SK-N-SH (cell line): Measurements from ENCODE around the gene SEMA4D. TPM values are rescaled to one million over a fixed set of nuclear protein-coding genes. Genes with fewer than 3 reads are reported as not detected.

Experiments used
- CTCF ChIA-PET: fragments of 300-600, 350-600 bp; formaldehyde crosslinking; extraction: SDS; loops from one replicate; lab custom pipeline; 2021; lab: Yijun Ruan, JAX
- POLR2A ChIA-PET: fragments of 350-600 bp; sonication (Branson Sonifier 250); formaldehyde crosslinking; extraction: SDS; loops from one replicate; lab custom pipeline; 2020; ENCODE audit warnings: antibody characterized with exemption, inconsistent platforms; lab: Yijun Ruan, JAX
- DNase-seq: peaks from one replicate; pipeline ENCODE4 v3.0.0; 2012
- H2AFZ ChIP-seq: fragments of 200-600 bp; sonication (generic); 2 replicates; pipeline ENCODE4 v1.8.1; 2016; ENCODE audit warnings: antibody characterized with exemption, mild to moderate bottlenecking, low read depth
- H3F3A ChIP-seq: fragments of 200-600 bp; sonication (generic); replicated peaks from 2 replicates; pipeline ENCODE3; 2016; ENCODE audit warnings: antibody characterized with exemption, mild to moderate bottlenecking; ENCODE audit not compliant: insufficient read depth
- H3K27ac ChIP-seq, 2 experiments: fragments of 200-500 bp in 1 of 2; fragments of 200-600 bp in 1 of 2; sonication (Bioruptor generic) in 1 of 2; sonication (generic), shearing (Covaris generic) in 1 of 2; 2 replicates each; pipeline versions ENCODE4 v1.5.1 to v1.6.1; 2014 to 2016; ENCODE audit warnings: low read depth in 2 of 2, inconsistent platforms in 1 of 2, low read length in 1 of 2, mild to moderate bottlenecking in 1 of 2, mixed read lengths in 1 of 2
- H3K27me3 ChIP-seq: fragments of 200-600 bp; sonication (generic), shearing (Covaris generic); 2 replicates; pipeline ENCODE4 v1.6.1; 2016; ENCODE audit warnings: mixed run types; ENCODE audit not compliant: insufficient read depth
- H3K36me3 ChIP-seq, 2 experiments: fragments of 200-500 bp in 1 of 2; fragments of 200-600 bp in 1 of 2; sonication (Bioruptor generic) in 1 of 2; sonication (generic) in 1 of 2; replicated peaks in 1 of 2; 2 replicates each; pipeline versions ENCODE3 to v1.5.1; 2014 to 2016; ENCODE audit warnings: low read length in 1 of 2, mild to moderate bottlenecking in 1 of 2; ENCODE audit not compliant: insufficient read depth in 2 of 2, control insufficient read depth in 1 of 2
- H3K4me1 ChIP-seq, 2 experiments: fragments of 200-500 bp in 1 of 2; fragments of 200-600 bp in 1 of 2; sonication (Bioruptor generic) in 1 of 2; sonication (generic), shearing (Covaris generic) in 1 of 2; 2 replicates each; pipeline versions ENCODE4 v1.5.1 to v1.6.1; 2014 to 2016; ENCODE audit warnings: low read depth in 1 of 2, low read length in 1 of 2, mixed run types in 1 of 2; ENCODE audit not compliant: insufficient read depth in 2 of 2, control insufficient read depth in 1 of 2
- H3K4me2 ChIP-seq: fragments of 200-600 bp; sonication (generic), shearing (Covaris generic); 2 replicates; pipeline ENCODE4 v1.6.1; 2017; ENCODE audit warnings: mixed run types
- H3K4me3 ChIP-seq, 2 experiments: fragments of 200-500 bp in 1 of 2; fragments of 200-600 bp in 1 of 2; sonication (Bioruptor generic) in 1 of 2; sonication (generic), shearing (Covaris generic) in 1 of 2; 2 replicates each; pipeline versions ENCODE4 v1.5.1 to v1.8.1; 2014 to 2016; ENCODE audit warnings: low read depth in 2 of 2, inconsistent platforms in 1 of 2, low read length in 1 of 2, mild to moderate bottlenecking in 1 of 2, mixed read lengths in 1 of 2, moderate library complexity in 1 of 2
- H3K79me2 ChIP-seq: fragments of 200-600 bp; sonication (generic); 2 replicates; pipeline ENCODE4 v1.8.1; 2017; ENCODE audit warnings: mild to moderate bottlenecking; ENCODE audit not compliant: insufficient read depth
- H3K9ac ChIP-seq: fragments of 200-600 bp; sonication (generic); 2 replicates; pipeline ENCODE4 v1.6.1; 2017; ENCODE audit warnings: mixed run types
- H3K9me2 ChIP-seq: fragments of 200-600 bp; sonication (generic); 2 replicates; pipeline ENCODE4 v1.6.1; 2017; ENCODE audit warnings: mixed run types
- H3K9me3 ChIP-seq: fragments of 200-600 bp; sonication (generic); 2 replicates; pipeline ENCODE4 v1.6.1; 2017; ENCODE audit warnings: mixed run types, mild to moderate bottlenecking, moderate library complexity
- H4K20me1 ChIP-seq: fragments of 200-600 bp; sonication (generic); 2 replicates; pipeline ENCODE4 v1.6.1; 2017; ENCODE audit warnings: mild to moderate bottlenecking, mixed run types; ENCODE audit not compliant: insufficient read depth
- EZH2phosphoT487 ChIP-seq: fragments of 200-600 bp; sonication (generic); IDR thresholded peaks from 2 replicates; pipeline ENCODE4 v1.6.1; 2017; ENCODE audit warnings: low read depth, mixed run types, mild to moderate bottlenecking, antibody characterized with exemption, moderate library complexity, borderline replicate concordance
- FOXM1 ChIP-seq: IDR thresholded peaks from 2 replicates; pipeline ENCODE4 v1.4.0; 2012; ENCODE audit warnings: low read depth, mild to moderate bottlenecking
- GABPA ChIP-seq: IDR thresholded peaks from 2 replicates; pipeline ENCODE4 v1.4.0; 2012; ENCODE audit warnings: low read depth, mild to moderate bottlenecking
- JUND ChIP-seq: IDR thresholded peaks from 2 replicates; pipeline ENCODE4 v1.4.0; 2012
- MAX ChIP-seq: IDR thresholded peaks from 2 replicates; pipeline ENCODE4 v1.4.0; 2012; ENCODE audit warnings: low read depth
- MEF2A ChIP-seq: IDR thresholded peaks from 2 replicates; pipeline ENCODE4 v1.4.0; 2012; ENCODE audit warnings: low read depth, borderline replicate concordance
- NRF1 ChIP-seq: IDR thresholded peaks from 2 replicates; pipeline ENCODE4 v1.6.1; 2012; ENCODE audit warnings: low read depth, mild to moderate bottlenecking, low read length
- PBX3 ChIP-seq: IDR thresholded peaks from 2 replicates; pipeline ENCODE4; 2012
- RAD21 ChIP-seq: IDR thresholded peaks from 2 replicates; pipeline ENCODE4 v1.6.1; 2012; ENCODE audit warnings: mild to moderate bottlenecking, low read length
- RCOR1 ChIP-seq: fragments of 150-350 bp; IDR thresholded peaks from 2 replicates; pipeline ENCODE4 v1.6.1; 2017; ENCODE audit warnings: antibody characterized with exemption, low read length
- TAF1 ChIP-seq: IDR thresholded peaks from 2 replicates; pipeline ENCODE4 v1.6.1; 2012; ENCODE audit warnings: low read depth, mild to moderate bottlenecking, low read length, moderate library complexity, borderline replicate concordance
- TCF12 ChIP-seq: IDR thresholded peaks from 2 replicates; pipeline ENCODE4 v1.4.0; 2012
- TEAD4 ChIP-seq: IDR thresholded peaks from 2 replicates; pipeline ENCODE4 v1.4.0; 2012; ENCODE audit warnings: mild to moderate bottlenecking, borderline replicate concordance; ENCODE audit not compliant: insufficient read depth
- USF1 ChIP-seq: IDR thresholded peaks from 2 replicates; pipeline ENCODE4 v1.4.0; 2012; ENCODE audit warnings: low read depth, borderline replicate concordance
- USF2 ChIP-seq: fragments of 150-350 bp; IDR thresholded peaks from 2 replicates; pipeline ENCODE4 v1.6.1; 2017; ENCODE audit warnings: antibody characterized with exemption, low read length, low read depth, borderline replicate concordance
- WGBS: methylation state at CpG from one replicate; pipeline ENCODE4 v1.1.6; 2017; ENCODE audit warnings: low lambda C conversion rate; 5-methylcytosine and 5-hydroxymethylcytosine counted together
- polyA plus RNA-seq, 3 experiments: library from polyadenylated mRNA; depleted of rRNA; stranded (reverse); fragments of >200 nt; gene quantifications; 2 replicates each; pipeline ENCODE4 v1.2.3, GENCODE V29; 2012
- TF ChIP-seq, protein P1 (sequence below): fragments of 200-600 bp; sonication (generic); IDR thresholded peaks from 2 replicates; pipeline ENCODE4 v1.6.1; 2017; ENCODE audit warnings: antibody characterized with exemption, mild to moderate bottlenecking, moderate library complexity
- TF ChIP-seq, protein P2 (sequence below): fragments of 150-350 bp; IDR thresholded peaks from 2 replicates; pipeline ENCODE4 v1.6.1; 2016; ENCODE audit warnings: mild to moderate bottlenecking, low read depth, low read length

Gene SEMA4D
- polyA plus RNA-seq, 1 of the 3 experiments (the other 2 are of a cell fraction): 4.8 TPM

DNA sequence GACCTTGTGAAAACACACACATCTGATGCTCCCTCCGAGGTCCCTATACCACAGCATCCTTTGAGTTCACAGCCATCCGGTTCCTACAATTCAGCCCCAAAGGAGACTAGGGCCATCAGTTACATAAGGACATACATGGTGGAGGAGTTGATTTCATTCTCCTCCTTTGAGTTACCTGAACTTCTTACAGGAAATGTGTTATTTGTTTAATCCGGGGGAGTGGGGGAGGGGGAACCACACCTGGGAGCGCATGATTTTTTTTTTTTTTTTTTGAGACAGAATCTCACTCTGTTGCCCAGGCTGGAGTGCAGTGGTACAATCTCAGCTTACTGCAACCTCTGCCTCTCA lies 30.7 kb downstream of the SEMA4D start (continued):
- TF ChIP-seq JUND (no peak), EZH2phosphoT487 (no peak)
- TF ChIP-seq, protein P1, sequence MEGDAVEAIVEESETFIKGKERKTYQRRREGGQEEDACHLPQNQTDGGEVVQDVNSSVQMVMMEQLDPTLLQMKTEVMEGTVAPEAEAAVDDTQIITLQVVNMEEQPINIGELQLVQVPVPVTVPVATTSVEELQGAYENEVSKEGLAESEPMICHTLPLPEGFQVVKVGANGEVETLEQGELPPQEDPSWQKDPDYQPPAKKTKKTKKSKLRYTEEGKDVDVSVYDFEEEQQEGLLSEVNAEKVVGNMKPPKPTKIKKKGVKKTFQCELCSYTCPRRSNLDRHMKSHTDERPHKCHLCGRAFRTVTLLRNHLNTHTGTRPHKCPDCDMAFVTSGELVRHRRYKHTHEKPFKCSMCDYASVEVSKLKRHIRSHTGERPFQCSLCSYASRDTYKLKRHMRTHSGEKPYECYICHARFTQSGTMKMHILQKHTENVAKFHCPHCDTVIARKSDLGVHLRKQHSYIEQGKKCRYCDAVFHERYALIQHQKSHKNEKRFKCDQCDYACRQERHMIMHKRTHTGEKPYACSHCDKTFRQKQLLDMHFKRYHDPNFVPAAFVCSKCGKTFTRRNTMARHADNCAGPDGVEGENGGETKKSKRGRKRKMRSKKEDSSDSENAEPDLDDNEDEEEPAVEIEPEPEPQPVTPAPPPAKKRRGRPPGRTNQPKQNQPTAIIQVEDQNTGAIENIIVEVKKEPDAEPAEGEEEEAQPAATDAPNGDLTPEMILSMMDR: no peak

DNA sequence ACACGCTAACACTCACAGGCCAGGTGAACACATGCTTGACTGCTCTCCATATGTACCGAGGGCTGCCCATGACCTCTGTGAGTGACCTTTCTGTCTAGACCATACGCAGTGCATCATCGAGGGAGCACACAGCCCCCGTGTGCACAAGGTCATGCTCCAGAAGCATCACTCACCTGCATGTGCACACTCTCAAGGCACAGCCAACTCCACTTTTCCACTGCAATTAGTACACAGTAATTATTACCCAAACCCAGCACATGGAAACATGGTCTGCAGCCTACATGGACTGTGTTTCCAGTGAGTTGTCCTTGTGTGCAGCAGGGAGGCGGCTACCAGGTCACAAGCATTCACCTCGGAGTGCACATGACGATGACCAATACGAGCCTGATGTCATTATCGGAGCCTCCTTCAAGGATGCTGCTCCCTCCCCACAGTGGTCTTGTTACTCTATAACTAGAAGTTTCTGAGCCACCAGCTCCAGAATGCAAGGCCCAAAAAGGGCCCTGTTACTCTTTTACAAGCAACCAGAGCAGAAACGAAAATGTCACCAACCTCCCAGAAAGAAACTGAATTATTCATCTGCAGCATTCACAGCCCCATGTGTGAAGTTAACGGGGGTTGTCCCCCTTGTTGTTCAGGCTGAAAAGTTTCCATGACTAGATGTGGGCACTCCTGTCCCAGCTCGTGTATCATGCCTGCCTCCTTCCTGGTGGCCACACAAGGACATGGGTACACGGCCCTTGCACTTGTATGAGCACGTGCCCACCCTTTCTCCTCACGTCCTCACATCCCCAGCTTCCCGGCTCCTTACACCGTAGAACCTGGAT lies 31.2 kb downstream of the SEMA4D start:
- POLR2A ChIA-PET: no interaction called here
- no peaks in the 10 kb centered on the region for H3K36me3 ChIP-seq
- H3K4me3 ChIP-seq: no peak overlapping the region
- TF ChIP-seq USF1: no peak
- TF ChIP-seq TAF1: no peak
- TF ChIP-seq MAX: no peak
- no peak for TF ChIP-seq EZH2phosphoT487
- TF ChIP-seq PBX3: no peak
- TF ChIP-seq RAD21: no peak
- TF ChIP-seq TCF12: no peak
- TF ChIP-seq TEAD4: no peak
- no peak for TF ChIP-seq NRF1
- no peak for TF ChIP-seq USF2
- TF ChIP-seq MEF2A: no peak
- TF ChIP-seq FOXM1: no peak
- TF ChIP-seq, protein P2, sequence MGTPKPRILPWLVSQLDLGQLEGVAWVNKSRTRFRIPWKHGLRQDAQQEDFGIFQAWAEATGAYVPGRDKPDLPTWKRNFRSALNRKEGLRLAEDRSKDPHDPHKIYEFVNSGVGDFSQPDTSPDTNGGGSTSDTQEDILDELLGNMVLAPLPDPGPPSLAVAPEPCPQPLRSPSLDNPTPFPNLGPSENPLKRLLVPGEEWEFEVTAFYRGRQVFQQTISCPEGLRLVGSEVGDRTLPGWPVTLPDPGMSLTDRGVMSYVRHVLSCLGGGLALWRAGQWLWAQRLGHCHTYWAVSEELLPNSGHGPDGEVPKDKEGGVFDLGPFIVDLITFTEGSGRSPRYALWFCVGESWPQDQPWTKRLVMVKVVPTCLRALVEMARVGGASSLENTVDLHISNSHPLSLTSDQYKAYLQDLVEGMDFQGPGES: no peak
- no peak for TF ChIP-seq GABPA
- no peak for TF ChIP-seq RCOR1
- no peak overlapping the region for H2AFZ ChIP-seq
- H3F3A ChIP-seq: no peaks in the 10 kb centered on the region
- H3K4me2 ChIP-seq: no peak overlapping the region
- no peak for DNase-seq
- no peaks in the 10 kb centered on the region for H3K27me3 ChIP-seq
- no peaks in the 10 kb centered on the region for H3K79me2 ChIP-seq
- H3K27ac ChIP-seq: no peak overlapping the region
- CTCF ChIA-PET: no interaction called here
- no peak overlapping the region for H3K9ac ChIP-seq
- no peaks in the 10 kb centered on the region for H4K20me1 ChIP-seq
- H3K4me1 ChIP-seq: peaks cover 0 to 26% of the 10 kb centered on the region in 2 experiments; a peak in 1 of 4 replicates
- H3K9me3 ChIP-seq: no peaks in the 10 kb centered on the region
- no peaks in the 10 kb centered on the region for H3K9me2 ChIP-seq
- WGBS: 89% methylated on average over 18 of the region's 18 CpGs
